HG03460 (cell line): Measurements from ENCODE around the gene ZBTB46.

Source experiments
- ATAC-seq: cut with Tn5 transposase; IDR thresholded peaks from one replicate; pipeline ENCODE4 v1.9.1; 2021; ENCODE audit not compliant: unreplicated experiment

Gene ZBTB46

GRCh38 chr20:63748070-63748933 lies 82.8 kb downstream of the ZBTB46 start:
- no peak for ATAC-seq

GRCh38 chr20:63747622-63748069 lies 83.4 kb downstream of the ZBTB46 start:
- ATAC-seq = no peak

GRCh38 chr20:63746751-63747315 lies 84.2 kb downstream of the ZBTB46 start:
- no peak for ATAC-seq

- ATAC-seq = no peak
Measured at GRCh38 chr20:63745961-63746731, 84.9 kb downstream of the ZBTB46 start.

GRCh38 chr20:63745424-63745805 lies 85.6 kb downstream of the ZBTB46 start:
- no peak for ATAC-seq

GRCh38 chr20:63744574-63745423 lies 86.3 kb downstream of the ZBTB46 start:
- ATAC-seq = no peak

GRCh38 chr20:63744158-63744557 lies 86.9 kb downstream of the ZBTB46 start:
- ATAC-seq = no peak

- ATAC-seq = no peak
Measured at GRCh38 chr20:63743210-63743970, 87.7 kb downstream of the ZBTB46 start.

- no peak for ATAC-seq
Measured at GRCh38 chr20:63742381-63743024, 88.6 kb downstream of the ZBTB46 start.

- no peak for ATAC-seq
Measured at GRCh38 chr20:63741676-63742380, 89.2 kb downstream of the ZBTB46 start.

- ATAC-seq = no peak
Measured at GRCh38 chr20:63741354-63741675, 89.7 kb downstream of the ZBTB46 start.

GRCh38 chr20:63740627-63741353 lies 90.3 kb downstream of the ZBTB46 start:
- ATAC-seq = no peak

GRCh38 chr20:63740070-63740626 lies 90.9 kb downstream of the ZBTB46 start:
- ATAC-seq = no peak

GRCh38 chr20:63739130-63740069 lies 91.7 kb downstream of the ZBTB46 start, which contains the start of gene SLC2A4RG:
Gene SLC2A4RG, plus strand, starts transcription at chr20:63739776. Its CDS starts 137 bp downstream, at chr20:63739913.
- no peak for ATAC-seq

- no peak for ATAC-seq
Measured at GRCh38 chr20:63738687-63739129, 92.4 kb downstream of the ZBTB46 start.

- ATAC-seq = no peak
Measured at GRCh38 chr20:63737945-63738686, 92.9 kb downstream of the ZBTB46 start.
